ENCODE data around the gene ZNRF3.

Gene ZNRF3

GRCh38 chr22:28904211-28904896 is 21.0 kb downstream of the ZNRF3 start:
- TF ChIP-seq CTCF (IDR thresholded peaks at IDR 0.05), result no peak

- TF ChIP-seq CTCF (IDR thresholded peaks at IDR 0.05), result no peak
Observed at GRCh38 chr22:28905256-28905832, 22.0 kb downstream of the ZNRF3 start.

- no peak for TF ChIP-seq CTCF (IDR thresholded peaks at IDR 0.05)
Observed at GRCh38 chr22:28906312-28906711, 22.9 kb downstream of the ZNRF3 start.

- no peak for TF ChIP-seq CTCF (IDR thresholded peaks at IDR 0.05)
Observed at GRCh38 chr22:28907311-28908008, 24.1 kb downstream of the ZNRF3 start.

- no peak for TF ChIP-seq CTCF (IDR thresholded peaks at IDR 0.05)
Observed at GRCh38 chr22:28909375-28909774, 26.0 kb downstream of the ZNRF3 start.

- TF ChIP-seq CTCF (IDR thresholded peaks at IDR 0.05), result no peak
Observed at GRCh38 chr22:28910569-28911303, 27.4 kb downstream of the ZNRF3 start.

GRCh38 chr22:28911304-28911690 is 27.9 kb downstream of the ZNRF3 start:
- TF ChIP-seq CTCF (IDR thresholded peaks at IDR 0.05), result no peak
